H1 (cell line): ENCODE data around the gene PMEPA1. TPM values are rescaled to one million over a fixed set of nuclear protein-coding genes. Genes with fewer than 3 reads are reported as not detected.

Source experiments
- CEBPB ChIP-seq: IDR thresholded peaks from 2 replicates; pipeline ENCODE4 v1.6.1; 2012; ENCODE audit warnings: low read depth, low read length
- KDM1A ChIP-seq: fragments of 200-600, 300-600 bp; sonication (generic); IDR thresholded peaks from 2 replicates; pipeline ENCODE4 v1.7.1; 2016; ENCODE audit warnings: mild to moderate bottlenecking, low read length, borderline replicate concordance
- NANOG ChIP-seq: IDR thresholded peaks from 2 replicates; pipeline ENCODE4 v1.6.1; 2011; ENCODE audit warnings: low read length, low read depth, mild to moderate bottlenecking, inconsistent platforms; ENCODE audit not compliant: insufficient read depth, poor library complexity, severe bottlenecking
- NRF1 ChIP-seq: IDR thresholded peaks from 2 replicates; pipeline ENCODE4 v1.6.1; 2011; ENCODE audit warnings: mild to moderate bottlenecking, low read depth, low read length, improper control_type of control experiment
- POLR2AphosphoS5 ChIP-seq: IDR thresholded peaks from 2 replicates; pipeline ENCODE4 v1.6.1; 2011; ENCODE audit warnings: low read depth, low read length
- RNF2 ChIP-seq: fragments of 200-900, 300-1000 bp; sonication (generic); IDR thresholded peaks from 2 replicates; pipeline ENCODE4 v1.7.1; 2016; ENCODE audit warnings: borderline replicate concordance, low read depth, mild to moderate bottlenecking, antibody characterized with exemption, low read length; ENCODE audit not compliant: poor library complexity, severe bottlenecking; ENCODE audit errors: missing control alignments
- polyA plus RNA-seq, 7 experiments: library from polyadenylated mRNA; depleted of rRNA in 3 of 7; stranded (reverse) in 5 of 7; unstranded in 2 of 7; fragments of >200 nt in 5 of 7; fragments of 200-250 nt in 2 of 7; gene quantifications; 1 replicate in 5 of 7; 2 replicates in 1 of 7; 4 replicates in 1 of 7; pipeline versions ENCODE4 v1.2.1 to v1.2.3, GENCODE V29; 2011 to 2013; ENCODE audit warnings: missing spikeins in 2 of 7, mixed read lengths in 2 of 7
- total RNA-seq: library from RNA; stranded (reverse); fragmentation: NEBNext Ultra II Directional; extraction: Animal tissue kit (Norgen Biotek cat#: 25700); gene quantifications from 2 replicates; pipeline ENCODE4 v1.2.1, GENCODE V29; 2021
- TF ChIP-seq, protein P1 (sequence below), 3 experiments: IDR thresholded peaks; 1 replicate in 2 of 3; 2 replicates in 1 of 3; pipeline versions ENCODE4 v1.5.1 to v1.6.1; 2011; ENCODE audit warnings: low read length in 3 of 3, mild to moderate bottlenecking in 3 of 3, inconsistent platforms in 2 of 3, low read depth in 1 of 3, moderate library complexity in 1 of 3; ENCODE audit not compliant: insufficient read depth in 1 of 3; ENCODE audit errors: control extremely low read depth in 1 of 3

Gene PMEPA1
- total and polyA plus RNA-seq, 2 of the 8 experiments (the other 6 are each of a cell fraction or from before 2014, with no cell fraction given): 12.7 to 20.5 TPM

DNA sequence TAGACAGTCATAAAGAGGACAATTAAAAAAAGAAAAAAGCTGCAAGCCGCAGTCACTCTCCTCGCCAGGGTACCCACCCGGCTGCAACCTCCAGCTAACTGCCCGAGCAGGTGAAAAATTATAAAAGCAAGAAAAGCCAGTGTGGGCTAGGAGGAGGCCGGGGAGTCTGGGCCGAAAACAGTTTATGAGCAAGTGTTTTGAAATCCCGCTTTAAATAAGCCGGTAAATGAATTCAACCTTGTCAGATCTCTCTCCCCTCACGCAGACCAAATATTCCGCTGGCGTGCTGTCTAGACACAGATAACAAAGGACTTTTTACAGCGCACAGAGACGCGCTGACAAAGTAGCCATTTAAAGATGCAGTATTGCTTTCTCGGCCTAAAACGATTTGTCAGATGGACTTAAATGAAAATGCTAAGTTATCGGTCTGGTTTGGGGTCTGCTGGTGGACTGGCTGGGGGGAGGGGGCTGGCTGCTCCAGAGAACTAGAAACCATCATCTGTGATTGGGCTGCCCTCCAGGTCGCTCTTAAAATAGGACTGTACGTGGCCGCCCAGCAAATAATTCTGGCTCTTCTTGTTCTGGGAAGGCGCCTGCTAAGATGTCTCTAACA lies 24.6 kb downstream of the PMEPA1 start (continued):
- TF ChIP-seq, protein P1, sequence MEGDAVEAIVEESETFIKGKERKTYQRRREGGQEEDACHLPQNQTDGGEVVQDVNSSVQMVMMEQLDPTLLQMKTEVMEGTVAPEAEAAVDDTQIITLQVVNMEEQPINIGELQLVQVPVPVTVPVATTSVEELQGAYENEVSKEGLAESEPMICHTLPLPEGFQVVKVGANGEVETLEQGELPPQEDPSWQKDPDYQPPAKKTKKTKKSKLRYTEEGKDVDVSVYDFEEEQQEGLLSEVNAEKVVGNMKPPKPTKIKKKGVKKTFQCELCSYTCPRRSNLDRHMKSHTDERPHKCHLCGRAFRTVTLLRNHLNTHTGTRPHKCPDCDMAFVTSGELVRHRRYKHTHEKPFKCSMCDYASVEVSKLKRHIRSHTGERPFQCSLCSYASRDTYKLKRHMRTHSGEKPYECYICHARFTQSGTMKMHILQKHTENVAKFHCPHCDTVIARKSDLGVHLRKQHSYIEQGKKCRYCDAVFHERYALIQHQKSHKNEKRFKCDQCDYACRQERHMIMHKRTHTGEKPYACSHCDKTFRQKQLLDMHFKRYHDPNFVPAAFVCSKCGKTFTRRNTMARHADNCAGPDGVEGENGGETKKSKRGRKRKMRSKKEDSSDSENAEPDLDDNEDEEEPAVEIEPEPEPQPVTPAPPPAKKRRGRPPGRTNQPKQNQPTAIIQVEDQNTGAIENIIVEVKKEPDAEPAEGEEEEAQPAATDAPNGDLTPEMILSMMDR (IDR thresholded peaks at IDR 0.05; ENCODE audit: control extremely low read depth in 1 of 3, insufficient read depth in 1 of 3, low read depth in 1 of 3, low read length in 3 of 3): no peak
- TF ChIP-seq RNF2 (no peak), POLR2AphosphoS5 (no peak), KDM1A (no peak), NANOG (no peak), NRF1 (no peak), CEBPB (no peak)
